NCI-H2227 (cell line): ENCODE results near the gene CDYL2.
"Not testable (repeated sequence)": the region's sequence is repeated elsewhere in the genome, so short reads cannot be mapped to it uniquely, and the experiment has no call there.

ENCODE experiments used
- DNase-seq: peaks from one replicate; lab custom pipeline; 2025; ENCODE audit not compliant: unreplicated experiment; lab: John Stamatoyannopoulos, UW

The CDYL2 gene

DNA sequence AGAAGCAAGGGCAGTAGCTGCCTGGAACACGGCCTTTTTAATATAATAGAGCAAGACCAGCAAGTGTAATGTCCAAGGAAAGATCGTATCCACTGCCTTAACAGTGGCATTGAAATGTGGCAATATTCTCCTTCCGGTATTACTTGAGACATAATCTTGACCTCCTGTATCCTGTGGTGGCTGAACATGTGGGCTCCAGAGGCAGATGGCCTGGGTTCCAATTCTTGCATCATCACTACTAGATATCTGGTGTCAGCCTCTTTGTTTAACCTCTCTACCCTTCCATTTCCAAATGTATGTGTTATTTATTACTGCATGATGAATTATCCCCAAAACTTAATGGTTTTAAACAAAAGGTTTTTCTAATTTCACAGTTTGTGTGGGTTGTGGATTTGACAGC lies 3.5 kb upstream of the CDYL2 start:
- DNase-seq = no peak

- DNase-seq = no peak
These were observed 2.5 kb upstream of the CDYL2 start for GRCh38 chr16:80806927-80807340.

DNA sequence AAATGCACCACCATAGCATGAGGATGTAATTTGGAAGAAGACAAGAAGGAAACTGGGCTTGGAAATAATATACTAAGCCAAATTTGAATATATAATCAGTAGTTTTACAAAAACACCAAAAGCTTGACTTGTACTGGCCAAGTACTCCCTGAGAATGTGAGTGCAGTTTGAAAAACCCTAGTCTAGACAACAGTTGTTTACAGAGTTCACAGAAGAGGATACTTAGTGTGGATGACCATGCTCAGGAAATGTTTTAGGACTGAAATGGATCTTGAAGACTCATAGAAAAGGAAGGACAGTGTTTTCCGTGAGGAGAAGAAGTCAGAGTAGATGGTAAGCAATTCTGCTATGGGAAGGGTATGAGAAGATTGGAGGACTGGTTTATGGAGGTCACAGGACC lies 1.9 kb upstream of the CDYL2 start:
- no peak for DNase-seq

- peak; percentile 29 for DNase-seq
These were observed 307 bp downstream of the CDYL2 start for GRCh38 chr16:80804056-80804525.

DNA sequence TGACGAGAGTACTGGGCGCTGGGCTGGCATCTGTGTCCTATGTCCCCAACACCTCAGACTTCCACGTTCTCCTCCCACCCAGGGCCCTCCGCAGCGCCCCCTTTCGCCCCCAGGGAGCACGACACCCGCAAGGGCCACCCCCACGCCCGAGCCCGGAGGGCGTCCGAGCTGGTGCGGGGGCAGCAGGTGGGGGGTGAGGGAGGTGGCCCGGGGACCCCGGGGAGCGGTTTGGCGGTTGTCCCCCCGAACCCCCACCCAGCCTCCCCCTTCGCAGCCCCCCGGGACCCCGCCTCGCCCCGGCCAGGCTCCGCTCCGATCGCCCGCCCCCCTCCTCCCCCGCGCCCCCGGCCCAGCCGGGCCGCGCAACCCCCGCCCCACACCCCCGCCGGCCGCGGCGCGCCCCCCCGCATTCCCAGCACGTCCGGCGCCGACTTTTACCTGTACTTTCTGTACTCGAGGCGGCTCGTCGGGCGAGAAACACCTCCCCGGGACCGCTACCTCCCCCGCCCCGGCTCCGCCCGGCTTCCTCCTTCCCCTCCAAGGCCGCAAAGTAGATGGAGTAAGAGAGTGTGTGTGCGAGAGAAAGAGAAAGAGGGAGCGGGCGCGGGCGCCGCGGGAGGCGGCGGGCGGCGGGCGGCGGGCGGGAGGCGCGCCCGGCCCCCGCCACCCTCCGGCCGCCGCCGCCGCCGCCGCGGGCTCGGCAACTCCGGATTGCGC lies 901 bp downstream of the CDYL2 start:
- no peak for DNase-seq

DNA sequence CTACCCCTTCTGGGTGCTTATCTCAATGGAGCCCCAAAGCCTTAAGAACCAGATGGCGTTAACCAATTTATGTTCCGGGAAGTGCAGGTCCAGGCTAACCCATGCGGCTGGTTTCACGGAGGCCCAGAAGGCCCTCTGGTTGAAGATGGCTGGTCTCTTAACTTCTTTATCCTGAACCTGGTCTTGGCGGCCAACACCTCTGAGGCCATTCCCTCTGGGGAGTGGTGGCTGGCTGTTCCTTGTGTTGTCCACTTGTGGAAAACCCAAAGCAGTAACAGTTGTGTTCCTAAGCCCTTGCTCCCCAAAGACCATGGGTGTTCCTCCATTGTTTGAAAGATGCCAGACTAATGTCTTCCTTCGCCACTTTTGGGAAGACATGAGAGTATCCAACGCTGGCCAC lies 1.5 kb downstream of the CDYL2 start:
- no peak for DNase-seq

- DNase-seq = no peak
These were observed 2.3 kb downstream of the CDYL2 start for GRCh38 chr16:80802138-80802537.

GRCh38 chr16:80794071-80794470 lies 10.3 kb downstream of the CDYL2 start:
- no peak for DNase-seq

DNA sequence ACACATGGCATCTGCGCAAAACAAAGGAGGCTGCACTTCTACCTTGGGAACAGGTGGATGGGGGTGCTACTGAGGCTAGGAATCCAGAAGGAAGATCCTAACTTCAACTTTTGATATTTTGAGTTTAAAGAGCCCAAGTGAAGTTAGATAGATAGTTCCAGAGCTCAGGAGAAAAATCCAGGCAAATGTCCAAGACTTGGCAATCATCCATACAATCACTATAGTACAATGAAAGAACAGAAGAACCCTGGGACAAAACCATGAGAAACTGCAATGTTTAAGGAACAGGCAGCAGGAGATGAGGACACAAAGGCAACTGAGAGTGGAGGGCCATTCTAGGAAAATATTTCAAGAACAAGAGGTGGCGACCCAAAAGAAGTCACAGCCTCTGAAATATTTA lies 12.4 kb downstream of the CDYL2 start:
- DNase-seq = no peak

- no peak for DNase-seq
These were observed 13.0 kb downstream of the CDYL2 start for GRCh38 chr16:80791411-80791810.

DNA sequence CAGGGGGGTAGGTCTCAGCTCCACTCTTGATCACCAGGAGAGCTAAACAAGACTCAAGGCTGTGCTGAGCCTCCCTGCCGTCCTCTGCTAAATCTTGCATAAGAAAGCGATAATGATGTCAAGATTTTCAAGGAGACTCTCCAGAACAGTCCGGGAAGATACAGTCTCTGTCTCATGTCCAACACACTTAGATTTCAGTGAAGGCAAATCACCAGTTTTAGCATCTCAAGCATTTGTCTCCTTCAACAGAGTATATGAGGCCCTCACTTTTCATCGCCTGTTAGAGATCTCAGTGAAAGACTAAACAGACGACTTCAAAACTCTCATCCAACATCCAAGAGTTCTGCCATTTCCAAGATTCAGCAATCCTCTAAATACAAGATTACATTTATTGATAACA lies 13.6 kb downstream of the CDYL2 start:
- DNase-seq = no peak

GRCh38 chr16:80788027-80788426 lies 16.4 kb downstream of the CDYL2 start:
- DNase-seq = no peak

DNA sequence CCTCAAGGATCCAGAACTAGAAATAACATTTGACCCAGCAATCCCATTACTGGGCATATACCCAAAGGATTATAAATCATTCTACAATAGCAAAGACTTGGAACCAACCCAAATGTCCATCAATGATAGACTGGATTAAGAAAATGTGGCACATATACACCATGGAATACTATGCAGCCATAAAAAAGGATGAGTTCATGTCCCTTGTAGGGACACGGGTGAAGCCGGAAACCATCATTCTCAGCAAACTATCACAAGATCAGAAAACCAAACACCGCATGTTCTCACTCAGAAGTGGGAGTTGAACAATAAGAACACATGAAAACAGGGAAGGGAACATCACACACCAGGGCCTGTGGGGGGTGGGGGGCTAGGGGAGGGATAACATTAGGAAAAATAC lies 17.8 kb downstream of the CDYL2 start:
- not testable (repeated sequence) for DNase-seq

DNA sequence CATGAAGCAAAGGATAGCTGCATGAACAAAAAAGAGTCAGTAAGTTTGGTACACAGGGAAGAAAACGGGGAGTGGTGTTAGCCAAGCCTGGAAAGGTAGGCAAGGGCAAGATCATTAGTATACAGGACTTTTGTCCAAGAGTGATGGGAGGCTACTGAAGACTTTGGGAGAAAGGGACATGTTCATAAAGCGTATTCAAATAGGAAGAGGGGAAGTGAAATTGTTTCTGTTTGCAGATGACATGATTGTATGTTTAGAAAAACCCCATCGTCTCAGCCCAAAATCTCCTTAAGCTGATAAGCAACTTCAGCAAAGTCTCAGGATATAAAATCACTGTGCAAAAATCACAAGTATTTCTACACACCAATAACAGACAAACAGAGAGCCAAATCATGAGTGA lies 19.4 kb downstream of the CDYL2 start:
- DNase-seq = no peak

DNA sequence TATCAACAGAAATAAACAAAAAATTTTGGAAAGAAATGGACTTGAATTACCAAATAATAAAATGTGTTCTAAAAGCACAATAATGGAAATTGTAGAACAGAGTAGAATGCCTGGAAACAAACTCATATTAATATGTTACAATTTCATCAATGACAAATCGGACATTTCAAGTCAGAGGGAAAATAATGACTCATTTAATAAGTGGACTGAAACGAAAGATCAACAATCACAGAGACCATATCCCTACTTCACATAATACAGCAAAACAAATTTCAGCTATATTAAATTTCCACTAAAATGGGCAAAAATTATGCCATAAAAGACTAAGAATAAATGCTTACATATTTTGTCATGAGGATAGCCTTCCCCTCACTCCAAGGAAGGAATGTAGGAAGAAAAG lies 25.7 kb downstream of the CDYL2 start:
- no peak for DNase-seq

DNA sequence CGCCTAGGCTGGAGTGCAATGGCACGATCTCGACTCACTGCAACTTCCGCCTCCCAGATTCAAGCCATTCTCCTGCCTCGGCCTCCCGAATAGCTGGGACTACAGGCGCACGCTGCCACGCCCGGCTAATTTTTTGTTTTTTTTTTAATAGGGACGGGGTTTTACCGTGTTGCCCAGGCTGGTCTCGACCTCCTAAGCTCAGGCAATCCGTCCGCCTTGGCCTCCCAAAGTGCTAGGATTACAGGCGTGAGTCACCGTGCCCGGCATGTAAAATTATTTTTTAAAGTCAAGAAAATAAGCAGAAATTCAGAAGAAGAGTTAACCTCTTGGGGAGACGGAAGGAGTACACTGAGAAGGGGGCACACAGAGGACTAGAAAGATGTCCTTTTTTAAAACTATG lies 27.5 kb downstream of the CDYL2 start:
- no peak for DNase-seq

DNA sequence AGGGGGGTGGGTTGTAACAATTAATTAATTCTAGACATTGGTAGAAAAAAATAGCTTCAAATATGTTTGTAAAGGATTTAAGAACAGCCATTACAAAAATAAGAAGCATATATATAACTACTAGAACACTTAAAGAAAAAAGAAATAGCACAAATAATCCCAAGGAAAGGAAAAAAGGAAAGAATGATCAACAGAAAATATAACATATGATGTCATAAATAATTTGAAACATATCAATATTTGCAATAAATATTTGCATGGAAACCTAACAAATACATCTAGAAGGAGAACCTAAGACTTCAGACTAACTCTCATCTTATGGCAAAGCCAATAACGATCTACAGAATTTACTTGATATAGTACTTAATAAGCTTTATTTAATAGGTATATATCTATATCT lies 28.9 kb downstream of the CDYL2 start:
- no peak for DNase-seq

DNA sequence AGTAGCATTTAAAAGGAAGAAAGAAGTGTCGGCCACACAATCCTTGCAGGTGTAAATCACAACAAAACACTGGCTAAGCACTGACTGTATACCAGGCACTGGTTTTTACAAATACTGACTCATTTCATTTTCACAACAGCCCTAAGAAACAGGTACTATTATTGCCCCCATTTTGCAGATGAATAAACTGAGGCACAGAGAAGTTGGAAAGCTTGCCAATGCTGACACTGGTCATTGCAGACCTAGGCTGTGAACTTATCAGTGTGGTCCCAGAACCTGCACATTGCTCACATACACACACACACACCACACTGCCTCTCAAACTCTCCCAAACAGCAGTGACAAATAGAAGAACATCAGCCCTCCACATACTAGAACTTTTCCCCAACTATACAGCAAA lies 37.6 kb downstream of the CDYL2 start:
- no peak for DNase-seq

DNA sequence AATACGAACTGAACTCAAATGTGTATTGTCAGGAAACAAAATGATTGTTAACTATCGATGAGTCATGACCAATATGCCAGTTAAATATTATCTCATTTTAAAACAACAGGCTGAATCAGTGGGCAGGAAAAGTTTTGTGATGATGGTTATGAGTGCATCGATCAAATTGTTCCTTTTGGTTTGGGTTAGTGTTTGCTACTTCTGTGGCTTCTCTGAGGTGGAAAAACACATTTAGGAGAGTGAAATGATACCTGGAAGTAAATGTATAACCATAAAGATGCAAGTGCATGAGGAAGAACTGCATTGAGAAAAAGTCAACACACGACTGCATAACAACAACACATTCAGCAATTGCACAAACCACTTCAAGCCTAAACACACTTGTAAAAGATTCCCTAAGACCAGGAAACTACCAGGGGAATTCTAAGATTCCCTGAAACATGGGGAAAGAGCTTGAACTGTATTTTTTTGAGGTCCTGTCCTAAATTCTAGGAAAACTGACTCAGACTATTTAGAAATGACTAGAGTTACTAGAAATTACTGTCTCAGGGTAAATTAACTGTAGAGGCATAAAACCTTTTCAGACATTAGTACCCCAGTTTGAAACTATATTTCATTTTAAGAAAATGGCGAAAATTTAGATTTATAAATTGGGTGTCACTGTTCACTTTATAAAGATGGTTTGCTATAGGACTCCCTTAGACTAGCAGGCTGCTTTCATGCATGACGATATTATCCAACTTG lies 44.8 kb downstream of the CDYL2 start:
- no peak for DNase-seq

GRCh38 chr16:80754476-80754875 lies 49.9 kb downstream of the CDYL2 start:
- DNase-seq = no peak

DNA sequence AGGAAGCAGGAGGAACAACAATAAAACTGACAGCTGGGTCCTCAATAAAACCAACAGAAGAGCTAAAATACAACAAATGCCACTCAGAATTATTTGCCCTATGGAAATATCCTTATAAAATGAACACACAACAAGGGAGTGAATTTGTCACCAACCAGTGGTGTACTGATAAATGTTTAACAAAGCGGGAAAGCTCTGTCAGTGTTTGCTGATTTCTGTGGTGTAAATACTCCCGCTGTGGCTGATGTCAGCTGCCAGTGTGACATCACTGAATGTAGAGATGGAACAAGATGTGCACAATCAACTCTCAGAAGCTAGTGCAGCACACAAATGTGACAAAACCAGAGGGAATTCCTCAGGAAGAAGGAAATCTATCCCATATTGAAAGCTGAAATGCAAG lies 51.9 kb downstream of the CDYL2 start:
- no peak for DNase-seq

DNA sequence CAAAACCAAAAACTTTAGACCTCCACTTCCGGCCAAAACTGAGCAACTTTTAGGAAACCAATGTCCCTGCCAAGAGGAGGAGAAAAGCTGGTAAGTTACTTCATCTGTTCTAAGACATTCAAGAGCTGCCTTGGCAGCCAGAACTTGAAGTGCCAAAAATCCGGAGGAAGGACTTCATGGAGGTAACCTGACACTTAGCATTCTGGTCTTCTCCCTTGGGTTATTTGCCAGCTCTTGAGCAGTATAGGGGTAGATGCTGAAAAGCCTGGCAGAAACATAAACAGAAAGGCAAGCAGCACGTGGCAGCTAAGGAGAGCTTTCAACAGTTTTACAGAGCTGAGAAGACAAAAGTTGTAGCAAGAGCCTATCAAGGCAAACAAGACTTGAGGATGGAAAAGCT lies 53.2 kb downstream of the CDYL2 start:
- no peak for DNase-seq

GRCh38 chr16:80746231-80746630 lies 58.2 kb downstream of the CDYL2 start:
- DNase-seq = no peak
